GM19455 (cell line): Measurements from ENCODE around the gene CYB5A.
"Not testable (repeated sequence)": the region's sequence is repeated elsewhere in the genome, so short reads cannot be mapped to it uniquely, and the experiment has no call there.

ENCODE experiments used
- ATAC-seq: cut with Tn5 transposase; IDR thresholded peaks from one replicate; pipeline ENCODE4 v1.9.1; 2021; ENCODE audit not compliant: unreplicated experiment

Gene CYB5A

GRCh38 chr18:74291771-74292540 lies at the start of gene CYB5A:
CYB5A (minus strand) TSS chr18:74291963; CDS start chr18:74291875, 88 bp downstream.
- peak; percentile 100 for ATAC-seq

- ATAC-seq: no peak
Measured at GRCh38 chr18:74337912-74338309, 46.1 kb upstream of the CYB5A start.

DNA sequence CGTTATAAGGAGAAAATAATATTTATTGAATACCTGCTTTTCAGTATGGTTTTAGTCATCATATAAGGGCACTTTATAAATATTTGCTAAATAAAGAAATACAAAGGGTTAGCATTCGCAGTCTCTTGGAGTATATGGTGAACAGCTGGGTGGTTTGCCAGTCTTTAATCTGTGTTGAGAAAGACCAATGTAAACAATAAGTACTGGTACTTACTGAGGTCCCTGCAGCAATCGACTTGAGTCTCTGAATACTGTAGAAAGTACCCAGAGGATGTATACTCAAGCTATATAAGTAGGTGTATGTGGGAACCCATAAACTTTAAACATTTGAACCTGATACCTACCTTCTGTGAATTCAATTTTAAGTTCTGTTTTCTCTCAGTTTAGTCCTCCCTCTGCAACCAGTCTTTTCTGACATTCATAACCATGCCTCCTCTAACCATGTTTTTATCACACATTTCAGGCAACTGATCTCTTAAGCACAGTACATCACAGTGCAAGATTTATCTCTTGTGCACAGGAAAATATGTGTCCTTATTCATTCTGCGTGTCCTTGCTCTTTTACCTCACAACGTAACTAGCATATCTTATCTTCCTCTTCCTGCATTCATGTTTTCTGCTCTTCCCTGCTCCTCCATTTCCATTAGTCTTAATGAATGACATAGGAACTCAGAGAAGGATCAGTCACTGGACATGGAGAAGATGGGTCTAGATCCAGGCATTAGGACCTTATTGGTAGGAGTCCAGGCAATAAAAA lies 45.6 kb upstream of the CYB5A start:
- no peak for ATAC-seq

DNA sequence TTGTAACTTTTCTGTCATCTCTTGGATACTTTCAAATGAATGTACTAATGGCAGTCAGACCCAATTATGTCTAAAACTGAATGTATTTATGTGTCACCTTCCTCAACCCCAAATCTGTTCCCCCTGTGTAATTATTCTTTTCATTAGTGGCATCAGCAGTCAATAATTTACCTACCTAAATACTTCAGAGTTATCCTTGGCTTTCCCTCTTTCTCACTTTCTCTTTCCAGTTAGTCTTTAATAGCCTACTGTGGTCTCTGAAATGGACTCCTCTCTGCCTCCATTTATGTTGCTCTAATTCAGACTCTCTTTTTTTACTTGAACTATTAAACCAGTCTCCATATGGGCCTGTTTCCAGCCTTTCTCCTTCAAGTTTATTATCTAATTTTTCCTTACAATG lies 44.9 kb upstream of the CYB5A start:
- no peak for ATAC-seq

DNA sequence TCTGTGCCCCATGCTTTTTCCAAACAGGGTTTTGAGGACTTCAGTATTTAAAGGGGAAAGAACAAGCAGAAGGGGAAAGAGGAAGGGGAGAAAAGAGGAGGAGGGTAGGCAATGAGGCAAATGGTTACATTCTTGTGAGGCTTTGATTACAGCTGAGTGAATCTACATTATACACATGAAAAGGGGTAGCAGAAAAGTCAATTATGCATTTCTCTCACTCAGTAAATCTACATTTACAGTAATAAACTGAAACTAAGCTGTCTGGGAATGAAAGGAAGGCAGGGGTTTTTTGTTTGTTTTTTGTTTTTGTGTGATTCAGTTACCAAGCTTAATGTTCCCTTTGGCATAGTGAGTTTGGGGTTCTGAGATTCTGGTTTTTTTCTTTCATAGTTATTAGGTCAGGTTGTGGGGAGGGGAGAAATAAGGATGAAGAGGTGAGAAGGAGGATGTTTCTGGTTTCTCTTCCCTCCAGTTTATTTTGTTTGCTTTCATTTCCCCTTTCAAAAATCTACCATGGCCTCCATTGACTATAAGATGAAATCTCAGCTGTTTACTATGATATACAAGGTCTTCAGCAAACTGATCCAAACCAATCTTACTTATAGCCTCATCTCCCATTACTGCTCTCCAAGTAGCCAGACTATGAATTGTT lies 42.6 kb upstream of the CYB5A start:
- ATAC-seq: no peak

DNA sequence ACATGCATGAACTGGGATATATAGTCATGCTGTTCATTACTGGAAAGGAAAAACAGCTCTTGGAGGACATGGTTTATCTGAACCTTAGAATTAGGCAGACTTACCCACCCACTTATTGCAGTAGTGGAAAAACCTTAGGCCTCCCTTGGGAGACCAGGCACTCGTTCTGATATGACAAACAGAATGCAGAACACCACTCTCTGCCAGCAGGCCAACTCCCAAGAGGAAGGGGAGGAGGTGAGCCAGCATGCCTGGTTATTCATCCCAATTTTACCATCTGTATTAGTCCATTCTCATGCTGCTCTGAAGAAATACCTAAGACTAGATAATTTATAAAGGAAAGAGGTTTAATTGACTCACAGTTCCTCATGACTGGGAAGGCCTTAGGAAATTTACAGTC lies 41.3 kb upstream of the CYB5A start:
- no peak for ATAC-seq

- ATAC-seq: no peak
Measured at GRCh38 chr18:74331404-74331803, 39.6 kb upstream of the CYB5A start.

- ATAC-seq: no peak
Measured at GRCh38 chr18:74329688-74330205, 38.0 kb upstream of the CYB5A start.

GRCh38 chr18:74328206-74328605 lies 36.4 kb upstream of the CYB5A start:
- no peak for ATAC-seq

GRCh38 chr18:74326791-74327190 lies 35.0 kb upstream of the CYB5A start:
- ATAC-seq: not testable (repeated sequence)

DNA sequence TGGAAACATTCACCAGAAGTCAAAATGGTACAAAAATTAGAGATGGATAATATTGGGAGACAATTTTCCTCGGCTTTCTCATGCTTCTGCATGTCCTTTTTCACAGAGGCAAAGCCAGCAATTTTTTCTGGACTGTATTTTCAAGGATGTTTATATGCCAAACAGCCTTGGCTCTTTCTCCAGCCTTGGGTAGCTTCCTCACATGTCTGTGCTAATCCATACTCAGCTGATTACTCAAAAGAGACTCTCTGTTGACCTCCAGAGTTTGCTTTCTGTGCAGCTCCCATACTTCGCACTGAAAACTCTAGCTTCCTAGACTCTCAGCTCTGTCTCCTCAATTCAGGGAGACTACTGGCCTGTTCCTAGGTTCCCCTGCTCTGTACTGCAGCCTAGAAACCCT lies 34.5 kb upstream of the CYB5A start:
- no peak for ATAC-seq

DNA sequence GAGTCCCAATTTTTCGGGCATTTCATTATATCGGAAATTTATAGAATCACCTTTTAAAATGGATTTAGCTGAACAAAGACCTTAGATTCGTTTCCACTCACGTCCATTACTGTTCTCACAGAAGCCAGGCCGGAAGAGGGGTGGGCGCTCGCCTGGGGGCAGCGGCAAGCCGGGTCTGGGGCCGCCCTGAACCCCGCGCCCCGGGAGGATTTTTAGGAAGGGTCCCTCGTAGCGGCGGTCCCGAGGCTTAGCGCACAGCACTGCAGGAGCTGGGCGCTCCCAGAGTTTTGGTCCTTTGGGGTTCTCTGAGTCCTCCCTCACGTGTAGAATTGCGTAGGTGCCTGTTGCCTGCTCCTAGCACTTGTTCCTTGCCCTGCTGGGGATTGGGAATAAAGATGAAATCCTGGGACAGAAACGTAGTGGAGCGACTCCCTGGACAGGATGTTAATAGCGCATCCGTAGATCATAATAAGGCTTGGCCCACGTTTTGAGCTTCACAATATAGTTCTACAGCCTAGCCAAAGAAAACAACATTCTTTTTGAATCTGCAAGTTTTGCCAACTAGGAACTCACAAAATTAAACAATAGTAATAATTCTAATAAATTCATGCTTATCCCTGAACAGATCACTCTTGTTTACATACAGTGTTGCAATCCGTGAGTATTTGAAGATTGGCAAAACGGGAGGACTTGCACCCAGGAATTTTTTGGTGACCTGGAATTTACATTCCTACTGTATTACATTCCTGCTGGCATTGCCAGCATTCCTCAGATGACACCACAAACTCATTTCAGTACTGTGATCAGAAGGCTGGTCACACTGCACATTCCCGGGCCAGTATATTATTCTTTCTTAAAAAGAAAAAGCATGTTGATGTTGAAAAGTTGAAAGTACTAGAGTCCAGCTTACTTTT lies 24.8 kb upstream of the CYB5A start:
- ATAC-seq: no peak

DNA sequence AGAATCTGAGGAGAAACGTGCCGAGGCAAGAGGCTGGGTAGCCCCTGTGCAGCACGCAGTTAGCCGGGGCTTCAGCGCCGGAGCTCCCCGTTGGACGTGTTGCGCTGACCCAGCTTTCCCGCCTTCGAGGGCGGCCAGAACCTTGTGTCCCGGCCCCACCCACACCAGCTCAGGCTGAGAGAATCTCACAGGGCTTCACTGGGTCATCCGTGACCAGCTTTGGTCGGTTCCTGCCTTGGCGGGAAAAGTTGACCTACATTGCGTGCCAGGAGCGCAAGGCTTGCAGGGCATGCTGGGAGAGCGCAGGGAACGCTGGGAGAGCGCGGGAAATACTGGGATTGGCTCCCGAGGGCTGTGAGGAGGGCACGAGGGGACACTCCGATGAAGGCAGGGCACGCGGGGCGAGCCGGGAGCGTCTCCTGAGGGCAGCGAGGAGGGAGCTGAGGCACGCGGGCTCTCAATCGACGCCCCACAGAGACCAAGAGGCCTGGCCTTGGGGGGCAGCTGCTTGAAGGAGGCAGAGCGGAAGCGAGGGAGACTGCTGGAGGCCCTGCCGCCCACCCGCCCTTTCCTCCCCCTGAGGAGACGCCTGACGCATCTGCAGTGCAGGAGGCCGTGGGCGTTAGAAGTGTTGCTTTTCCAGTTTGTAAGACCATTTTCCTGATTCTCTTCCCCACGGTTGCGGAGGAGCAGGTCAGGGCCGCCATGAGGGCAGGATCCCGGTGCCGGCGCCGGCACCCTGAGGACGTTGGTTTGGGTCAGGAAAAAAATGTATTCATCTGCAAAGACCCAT lies 23.9 kb upstream of the CYB5A start, which contains the start of gene C18orf63:
Gene C18orf63 (plus strand): TSS at position 376 of the 793 bp plus-strand sequence. CDS start 2,027 bp downstream, outside the sequence.
- ATAC-seq: no peak

GRCh38 chr18:74314759-74315463 lies 23.1 kb upstream of the CYB5A start:
- no peak for ATAC-seq

DNA sequence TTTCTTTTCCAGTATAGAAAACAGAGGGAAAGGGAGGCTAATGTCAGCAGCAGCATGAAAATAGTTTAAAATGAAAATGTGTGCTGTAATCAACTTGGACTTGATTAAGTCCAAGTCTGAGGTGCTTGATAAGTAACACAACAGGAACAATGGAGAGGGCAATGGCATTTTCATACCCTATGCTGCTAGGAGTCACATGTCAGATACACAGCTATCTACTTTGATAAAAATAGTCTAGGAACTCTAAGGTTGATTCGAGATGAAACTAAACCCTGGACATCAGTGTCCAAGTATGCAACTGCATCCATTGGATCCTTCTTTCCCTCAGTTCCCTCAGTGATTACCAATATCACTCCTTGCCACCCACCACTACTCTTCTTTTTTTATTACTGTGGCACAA lies 19.2 kb upstream of the CYB5A start:
- no peak for ATAC-seq

DNA sequence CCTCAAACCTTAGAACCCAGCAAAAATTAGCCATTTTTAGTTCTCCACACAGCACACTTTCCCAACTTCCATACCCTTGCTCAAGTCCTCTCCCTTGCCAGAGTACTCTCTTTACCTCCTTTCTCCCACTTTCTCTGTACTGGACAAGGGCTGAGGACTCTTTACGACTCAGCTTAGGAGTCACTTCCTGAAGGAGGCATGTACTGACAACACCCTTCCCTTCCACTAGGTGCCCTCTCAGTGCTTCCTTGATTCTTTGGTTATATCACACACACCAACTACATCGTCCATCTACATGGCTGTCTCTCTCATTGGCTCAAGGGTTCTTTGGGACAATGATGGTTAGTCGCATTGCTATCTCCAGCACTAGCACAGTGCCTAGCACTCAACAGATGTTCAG lies 18.6 kb upstream of the CYB5A start:
- peak; percentile 84 for ATAC-seq

GRCh38 chr18:74303936-74304335 lies 12.2 kb upstream of the CYB5A start:
- no peak for ATAC-seq

DNA sequence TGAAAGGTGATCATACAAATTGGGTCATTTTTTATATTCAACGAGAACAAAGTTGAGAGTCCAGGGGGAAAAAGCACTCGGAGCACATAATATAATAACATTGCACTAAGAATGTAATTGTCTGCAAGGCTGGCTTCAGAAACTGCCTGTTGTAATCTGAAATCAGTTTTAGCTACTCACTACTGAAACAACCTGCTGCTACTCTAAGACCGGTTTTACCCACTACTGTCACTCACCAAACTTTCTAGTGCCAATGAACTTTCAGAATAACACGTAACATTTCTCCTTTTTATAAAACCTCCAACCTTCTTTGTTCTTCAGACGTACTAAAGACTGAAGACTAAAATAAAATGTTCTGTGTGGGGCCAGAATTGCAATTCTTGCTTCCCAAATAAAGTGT lies 11.5 kb upstream of the CYB5A start:
- ATAC-seq: no peak

DNA sequence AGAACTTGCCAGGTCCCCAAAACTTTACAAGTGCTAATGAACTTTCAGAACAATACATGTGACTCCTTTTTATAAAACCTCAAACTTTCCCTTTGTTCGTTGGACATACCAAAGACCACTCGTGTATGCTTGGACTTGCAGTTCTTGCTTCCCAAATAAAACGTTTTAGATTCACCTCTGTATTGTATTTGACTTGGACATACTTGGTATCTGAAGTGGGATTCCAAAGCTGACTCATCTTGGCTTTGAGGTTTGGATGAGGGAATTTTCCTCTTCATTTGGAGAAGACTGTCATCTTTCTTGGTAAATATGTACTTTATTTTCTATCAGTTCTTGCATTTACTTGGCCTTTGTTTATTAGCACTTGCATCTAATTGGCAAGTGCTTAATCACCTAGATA lies 8.0 kb upstream of the CYB5A start:
- no peak for ATAC-seq
